Right forelimb (tissue), 1 donor: ENCODE measurements around the gene SHISAL1.

Source experiments
- DNase-seq: peaks from one replicate; pipeline ENCODE4 v3.0.0-alpha.2; 2018

SHISAL1 gene

DNA sequence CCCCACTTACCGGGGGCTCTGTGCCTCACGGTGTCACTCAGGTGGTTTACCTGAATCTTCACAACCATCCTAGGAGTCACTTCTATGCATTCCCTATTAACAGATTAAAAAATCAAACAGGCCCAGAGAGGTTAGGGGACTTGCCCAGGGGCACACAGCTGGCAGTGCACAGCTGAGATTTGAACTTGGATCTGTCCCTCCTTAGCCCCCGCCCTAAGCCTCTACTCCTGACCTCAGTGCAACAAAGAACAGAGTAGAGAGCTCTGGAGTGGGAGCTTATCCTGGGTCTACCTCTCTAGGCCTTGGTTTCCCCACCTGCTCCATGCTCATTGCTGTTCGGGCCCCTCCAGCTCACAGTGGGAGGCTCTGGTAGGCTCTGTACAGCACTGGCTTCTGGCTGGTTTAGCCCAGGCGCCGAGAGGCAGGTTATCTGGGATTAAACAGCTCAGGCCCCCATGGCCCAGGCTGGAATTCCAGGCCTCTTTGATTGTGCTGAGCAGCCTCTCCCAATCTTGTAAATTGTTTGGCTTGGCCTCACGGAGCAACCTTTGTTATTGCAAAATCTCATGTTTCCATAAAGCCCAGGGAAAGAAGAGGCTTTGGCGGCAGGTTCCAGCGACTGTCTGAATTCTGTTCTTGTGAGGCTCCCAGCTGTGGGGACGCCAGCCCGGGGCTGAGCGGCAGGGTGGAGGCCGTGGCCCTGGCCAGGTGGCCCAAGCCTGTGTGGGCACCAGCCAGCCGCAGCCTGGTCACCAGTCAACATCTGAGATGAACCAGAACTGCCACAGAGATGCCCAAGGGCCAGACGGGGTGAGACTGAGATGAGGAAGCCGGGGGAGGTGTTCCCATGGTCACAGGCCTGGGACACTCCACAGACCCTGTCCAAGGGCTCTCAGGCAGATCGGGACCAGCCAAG, 28.9 kb upstream of the SHISAL1 start:
- DNase-seq = no peak

DNA sequence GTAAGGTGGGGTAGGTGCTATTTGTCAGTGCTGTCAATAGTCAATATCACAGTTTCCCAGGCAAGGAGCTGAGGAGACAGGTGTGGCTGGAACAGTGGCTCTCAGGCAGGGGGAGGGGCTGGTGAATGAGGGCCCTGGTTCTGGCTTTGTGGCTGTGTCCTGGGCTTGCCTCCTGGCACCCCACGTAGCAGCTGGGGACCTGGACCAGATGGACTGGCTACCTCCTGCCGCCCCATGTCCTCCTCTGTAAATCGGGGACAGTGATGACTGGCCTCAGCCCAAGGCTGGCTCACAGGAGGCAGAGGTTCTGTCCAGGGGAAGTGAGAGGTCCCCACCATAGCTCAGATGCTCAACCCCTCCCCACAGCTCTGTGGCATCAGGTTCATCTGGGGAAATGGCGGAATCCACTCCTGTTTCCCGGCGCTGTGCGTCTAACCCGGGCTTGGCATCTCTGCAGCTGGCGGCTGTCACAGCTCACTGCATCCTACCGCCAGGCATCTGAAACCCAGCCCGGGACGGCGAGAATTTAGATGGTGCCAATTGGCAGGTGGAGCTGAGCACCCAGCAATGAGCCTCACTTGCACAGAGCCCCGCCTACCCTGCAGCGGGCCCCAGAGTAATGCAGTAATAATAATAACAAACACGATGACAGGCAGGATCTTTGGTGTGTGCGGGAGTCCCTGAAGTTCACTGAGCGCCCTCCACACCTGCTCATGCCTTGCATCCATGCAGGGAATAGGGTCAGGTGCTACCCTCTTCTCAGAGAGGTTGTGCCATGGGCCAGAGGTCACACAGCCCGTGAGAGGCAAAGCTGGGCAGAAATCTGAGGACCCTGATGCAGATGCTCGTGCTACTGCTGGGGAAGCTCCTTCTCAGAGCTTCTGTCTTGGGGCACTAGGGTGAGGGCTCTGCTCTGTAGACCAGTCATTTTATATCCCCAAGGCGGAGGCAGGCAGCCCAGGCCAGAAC, 27.8 kb upstream of the SHISAL1 start:
- no peak for DNase-seq

DNA sequence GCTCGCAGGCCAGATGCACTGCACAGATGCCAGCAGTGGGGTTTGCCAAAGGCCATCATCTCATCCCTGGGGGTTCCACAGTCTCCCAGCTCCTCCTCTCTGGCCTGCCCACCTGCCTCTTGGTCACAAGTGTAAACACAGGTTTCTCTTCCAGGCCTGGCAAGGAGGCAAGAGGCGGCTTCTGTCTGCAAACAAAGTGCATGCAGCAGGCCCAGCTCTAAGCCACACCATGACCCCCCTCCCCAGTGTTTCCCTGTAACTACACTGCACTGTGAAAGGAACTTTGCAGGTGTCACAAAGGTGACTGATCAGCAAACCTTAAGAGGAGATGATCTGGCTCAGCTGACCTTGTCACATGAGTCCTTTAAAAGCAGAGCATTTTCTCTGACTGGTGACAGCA, 26.2 kb upstream of the SHISAL1 start:
- DNase-seq = no peak

DNA sequence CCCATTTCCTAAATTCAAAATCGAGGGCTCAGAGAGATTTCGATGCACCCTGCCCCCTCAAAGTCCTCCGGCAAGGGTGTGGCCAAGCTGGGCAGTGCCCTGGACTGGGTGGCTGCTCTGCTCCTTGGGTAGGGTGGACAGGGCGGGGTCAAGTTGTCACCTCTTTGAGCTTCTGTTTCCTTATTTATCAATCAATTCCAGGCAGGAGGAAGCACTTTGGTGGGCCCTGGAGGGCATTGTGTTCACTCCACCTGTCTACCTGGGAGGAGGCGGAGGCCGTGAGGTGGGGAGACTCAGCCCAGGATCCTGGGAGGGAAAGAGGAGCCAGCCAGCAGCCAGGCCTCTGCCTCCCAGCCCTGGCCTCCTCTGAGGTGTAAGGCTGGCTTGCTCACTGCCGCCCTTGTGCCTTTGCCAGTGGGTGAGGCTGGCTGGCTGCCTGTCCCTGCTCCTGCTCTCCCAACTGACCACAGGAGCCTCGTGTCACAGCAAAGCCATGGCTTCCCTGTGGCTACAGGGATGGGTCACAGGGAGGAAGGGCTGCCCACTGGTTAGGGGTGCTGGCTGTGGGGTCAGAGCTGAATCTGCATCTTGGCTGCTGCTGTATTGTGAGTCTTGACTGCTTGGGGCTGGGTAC, 25.5 kb upstream of the SHISAL1 start:
- DNase-seq = no peak

DNA sequence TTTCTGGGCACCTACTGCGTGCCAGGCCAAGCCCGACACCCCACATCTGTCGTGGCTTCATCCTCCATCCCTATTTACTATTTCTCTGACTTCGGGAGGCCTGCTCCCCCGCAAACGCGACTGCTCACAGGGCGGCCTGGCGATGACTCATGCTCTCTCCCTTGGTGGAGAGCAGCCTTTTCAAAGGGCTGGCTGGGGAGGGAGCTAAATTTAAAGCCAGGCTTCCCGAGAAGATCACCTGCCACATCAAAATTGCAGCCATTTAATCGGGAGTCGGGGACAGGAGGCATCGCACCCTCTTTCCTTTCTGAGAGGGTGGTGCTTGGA, 24.9 kb upstream of the SHISAL1 start:
- no peak for DNase-seq

DNA sequence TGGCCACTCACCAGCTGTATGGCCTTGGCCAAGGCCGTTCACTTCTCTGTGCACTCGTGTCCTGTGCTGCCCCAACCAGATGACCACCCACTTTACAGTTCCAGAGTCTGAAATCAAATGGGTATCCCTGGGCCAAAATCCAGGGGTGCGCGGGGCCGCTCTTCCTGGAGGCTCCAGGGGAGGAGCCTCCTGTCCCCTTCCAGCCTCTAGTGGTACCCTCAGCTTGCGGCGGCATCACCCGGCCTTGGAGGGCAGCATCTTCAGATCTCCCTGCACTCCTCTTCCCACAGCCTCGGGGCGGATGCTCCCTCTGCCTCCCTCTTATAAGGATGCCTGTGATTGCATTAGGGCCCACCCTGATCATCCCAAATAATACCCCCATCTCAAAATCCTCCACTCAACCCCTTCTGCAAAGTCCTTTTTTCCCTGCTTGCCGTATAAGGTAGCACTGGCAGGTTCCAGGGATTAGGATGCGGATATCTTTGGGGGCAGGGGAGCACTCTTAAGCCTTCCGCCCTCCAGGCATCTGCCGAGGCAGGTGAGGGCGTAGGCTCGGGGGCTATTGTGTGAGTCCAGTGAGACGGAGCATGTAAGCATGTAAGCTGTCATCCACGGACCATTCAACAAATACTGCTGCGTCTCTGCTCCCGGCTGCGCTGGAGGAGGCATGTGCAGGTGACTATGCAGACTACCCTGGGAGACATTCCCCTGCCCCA, 24.4 kb upstream of the SHISAL1 start:
- DNase-seq = no peak

DNA sequence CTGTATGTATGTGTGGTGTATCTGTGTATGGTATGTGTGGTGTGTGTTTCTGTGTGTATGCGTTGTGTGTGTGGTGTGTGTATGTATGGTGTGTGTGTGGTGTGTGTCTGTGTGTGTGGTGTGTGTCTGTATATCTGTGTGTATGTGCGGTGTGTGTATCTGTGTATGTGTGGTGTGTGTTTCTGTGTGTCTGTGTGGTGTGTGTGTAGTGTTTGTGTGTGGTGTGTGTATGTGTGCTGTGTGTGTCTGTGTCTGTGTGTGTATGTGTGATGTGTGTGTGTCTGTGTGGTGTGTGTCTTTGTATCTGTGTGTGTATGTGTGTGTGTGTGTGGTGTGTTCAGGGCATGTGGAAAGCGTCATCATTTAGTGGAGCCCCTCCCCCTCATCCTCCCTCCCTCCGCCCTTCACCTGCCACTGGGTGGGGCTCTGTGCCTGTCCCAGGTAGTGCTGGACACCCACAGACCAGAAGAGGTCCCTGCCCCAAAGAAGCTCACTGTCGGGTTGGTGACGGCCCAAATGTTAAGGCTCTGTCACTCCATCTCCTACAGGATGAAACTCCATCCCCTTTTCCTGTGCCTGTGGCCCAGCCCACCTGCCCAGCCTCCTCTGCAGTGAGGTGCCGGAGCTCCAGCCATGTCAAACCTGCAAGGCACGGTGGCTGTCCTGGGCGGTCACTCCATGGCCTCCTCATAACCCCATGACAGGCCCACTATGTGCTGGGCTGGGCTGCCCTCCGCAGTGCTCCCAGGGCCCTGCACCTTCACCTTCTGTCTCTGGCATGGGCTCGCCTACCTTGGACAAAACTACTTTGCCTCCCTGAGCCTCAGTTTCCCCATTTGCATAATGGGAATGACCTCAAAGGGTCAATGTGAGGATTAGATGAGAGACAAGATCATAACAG, 23.4 kb upstream of the SHISAL1 start:
- no peak for DNase-seq

DNA sequence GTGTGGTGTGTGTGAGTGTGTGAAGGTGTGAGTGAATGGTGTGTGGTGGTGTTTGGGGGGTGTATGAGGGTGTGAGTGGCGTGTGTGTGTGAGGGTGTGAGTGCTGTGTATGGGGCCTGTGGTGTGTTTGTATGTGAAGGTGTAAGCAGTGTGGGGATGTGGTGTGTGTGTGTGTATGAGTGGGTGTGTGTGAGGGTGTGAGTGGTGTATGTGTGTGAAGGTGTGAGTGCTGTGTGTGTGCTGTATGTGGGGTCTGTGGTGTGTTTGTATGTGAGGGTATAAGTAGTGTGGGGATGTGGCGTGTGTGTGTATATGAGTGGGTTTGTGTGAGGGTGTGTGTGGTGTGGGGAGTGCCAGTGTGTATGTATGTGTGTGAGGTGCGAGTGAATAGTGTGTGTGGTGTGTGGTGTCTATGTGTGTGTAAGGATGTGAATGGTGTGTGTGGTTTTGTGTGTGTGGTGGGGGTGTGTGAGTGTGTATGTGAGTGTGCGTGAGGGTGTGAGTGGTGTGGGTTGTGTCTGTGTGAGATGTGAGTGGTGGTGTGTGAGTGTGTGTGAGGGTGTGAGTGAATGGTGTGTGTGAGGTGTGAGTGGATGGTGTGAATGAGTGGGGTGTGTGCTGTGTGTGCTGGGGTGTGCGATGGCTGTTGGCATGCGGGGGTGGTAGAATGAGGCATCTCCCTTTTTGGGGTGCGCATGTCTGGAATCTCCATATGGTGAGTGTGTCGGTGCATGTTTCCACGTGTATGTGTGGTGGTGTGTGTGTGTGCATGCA, 22.5 kb upstream of the SHISAL1 start:
- DNase-seq = no peak

DNA sequence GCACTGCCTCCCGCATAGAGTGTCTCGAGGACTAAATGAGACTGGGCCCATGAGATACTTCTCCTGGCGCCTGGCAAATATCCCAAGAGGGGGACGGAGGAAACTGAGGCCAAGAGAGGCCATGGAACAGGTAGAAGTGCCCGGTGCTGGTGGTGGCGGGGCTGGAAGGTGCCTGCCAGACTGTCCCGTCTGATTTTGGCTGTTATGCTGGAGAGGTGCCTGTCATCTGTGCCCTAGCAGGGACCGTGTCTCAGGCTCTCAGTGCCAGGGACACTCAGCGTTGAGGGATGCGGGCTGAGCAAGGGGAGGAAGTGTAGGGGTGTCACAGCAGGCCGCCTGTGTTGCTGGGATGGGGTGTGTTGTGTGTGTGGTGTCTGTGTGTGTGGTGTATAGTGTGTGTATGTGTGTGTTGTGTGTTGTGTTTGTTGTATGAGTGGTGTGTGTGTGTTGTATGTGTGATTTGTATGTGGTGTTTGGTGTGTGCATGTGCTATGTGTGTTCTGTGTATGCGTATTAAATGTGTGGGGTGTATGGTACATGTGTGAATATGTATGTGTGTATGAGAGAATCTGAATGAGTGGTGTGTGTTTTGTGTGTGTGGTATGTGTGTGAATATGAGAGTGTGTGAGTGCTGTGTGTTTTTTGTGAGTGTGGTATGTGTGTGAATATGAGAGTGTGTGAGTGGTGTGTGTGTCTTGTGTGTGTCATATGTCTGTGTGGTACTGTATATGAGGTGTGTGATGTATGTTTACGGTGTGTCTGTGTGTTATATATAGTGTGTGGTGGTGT, 21.3 kb upstream of the SHISAL1 start:
- no peak for DNase-seq

DNA sequence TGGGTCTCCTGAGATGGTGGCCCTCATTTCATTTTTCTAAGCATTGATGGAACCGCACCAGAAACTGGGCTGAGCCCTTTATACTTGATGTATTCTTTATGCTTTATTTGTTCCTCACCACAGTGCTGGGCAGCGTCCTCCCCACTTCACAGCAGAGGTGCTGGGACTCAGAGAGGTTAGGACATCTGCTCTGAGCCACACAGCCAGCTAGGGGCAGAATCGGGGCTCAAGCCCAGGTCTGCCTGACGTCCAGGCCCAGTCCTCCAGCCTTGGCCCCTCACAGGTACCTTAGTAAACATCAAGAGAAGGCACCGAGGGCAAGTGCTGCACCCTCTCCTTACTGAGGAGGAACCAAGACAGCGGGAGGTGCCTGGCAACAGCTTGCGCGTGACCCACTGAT, 20.2 kb upstream of the SHISAL1 start:
- no peak for DNase-seq

DNA sequence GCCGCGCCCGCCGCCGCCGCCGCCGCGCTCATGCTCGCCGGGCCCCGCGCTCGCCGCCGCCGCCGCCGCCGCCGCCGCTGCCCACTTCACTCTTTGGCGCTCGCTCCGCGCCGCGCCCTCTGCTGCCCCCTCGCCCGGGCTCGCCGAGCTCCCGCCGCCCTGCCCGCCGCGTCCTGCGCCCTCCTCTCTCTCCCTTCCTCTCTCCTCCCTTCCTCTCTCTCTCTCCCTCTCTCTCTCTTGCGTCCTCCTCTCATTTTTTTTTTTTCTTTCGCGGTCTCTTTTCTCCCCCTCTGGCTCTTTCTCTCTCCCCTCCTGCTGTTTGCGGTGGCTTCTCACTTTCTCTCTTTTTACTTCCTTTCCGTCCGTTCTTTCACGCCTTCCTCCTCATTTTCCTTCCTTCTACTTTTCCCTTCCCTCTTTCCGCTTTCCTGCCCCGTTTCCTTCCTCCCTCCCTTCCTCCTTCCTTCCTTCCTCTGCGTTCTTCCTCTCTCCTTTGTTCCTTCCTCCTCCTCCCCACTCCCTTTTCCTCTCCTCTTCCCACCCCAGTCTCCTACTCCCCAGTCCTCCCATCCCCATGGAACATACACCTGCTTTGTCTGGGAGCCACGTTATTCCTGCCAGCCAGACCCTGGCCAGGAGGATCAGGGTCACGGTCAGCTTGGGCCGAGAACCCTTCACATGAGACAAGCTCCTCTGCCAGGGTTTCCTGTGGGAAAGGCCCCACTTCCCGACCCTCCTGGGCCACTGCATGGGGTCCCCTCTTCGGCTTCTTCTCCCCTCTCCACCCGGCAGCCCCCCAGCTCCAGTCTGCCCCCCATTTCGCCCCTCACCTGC, 19.3 kb upstream of the SHISAL1 start:
- no peak for DNase-seq

DNA sequence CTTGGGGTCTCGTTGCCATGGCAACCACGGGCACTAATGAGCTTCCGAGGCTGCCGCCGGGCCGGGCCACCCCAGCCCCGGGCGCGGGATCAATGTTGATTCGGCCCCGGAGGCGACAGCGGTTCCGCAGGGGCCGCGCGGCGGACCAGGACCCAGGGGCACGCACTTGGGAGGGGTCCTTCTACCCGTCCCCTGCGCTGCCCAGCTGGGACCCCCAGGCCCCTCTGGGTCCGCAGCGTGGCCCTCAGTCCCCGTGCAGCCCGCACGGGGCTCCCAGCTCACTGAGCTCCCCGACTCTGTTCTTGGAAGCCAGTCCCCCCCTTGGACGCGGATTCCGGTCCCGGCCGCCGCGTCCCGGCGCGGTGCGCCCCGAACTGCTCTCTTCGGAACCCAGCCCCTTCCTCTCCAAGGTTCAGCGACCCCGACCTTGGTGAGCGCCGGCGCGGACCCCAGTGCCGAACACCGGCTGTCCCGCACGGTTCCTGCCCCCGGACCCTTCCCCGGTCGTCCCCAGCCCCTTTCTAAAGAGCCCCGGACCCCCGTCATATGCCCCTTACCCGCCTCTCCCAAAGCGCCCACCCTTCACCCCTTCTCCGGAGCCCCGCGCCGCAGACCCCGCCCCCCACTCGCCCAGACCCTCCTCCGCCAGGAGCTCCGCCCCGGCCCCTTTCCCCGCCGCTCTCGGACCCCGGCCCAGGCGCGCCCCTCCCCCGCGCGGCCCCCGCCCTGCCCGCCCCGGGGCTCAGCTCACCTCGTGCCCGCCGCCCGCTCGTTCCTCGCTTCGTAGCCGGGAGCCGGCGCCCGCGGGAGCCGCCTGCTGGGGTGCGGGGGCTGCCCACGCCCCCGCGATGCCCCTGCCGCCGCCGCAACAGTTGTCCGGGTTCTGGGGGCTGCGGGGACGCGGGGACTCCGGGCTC, 18.3 kb upstream of the SHISAL1 start:
- no peak for DNase-seq

DNA sequence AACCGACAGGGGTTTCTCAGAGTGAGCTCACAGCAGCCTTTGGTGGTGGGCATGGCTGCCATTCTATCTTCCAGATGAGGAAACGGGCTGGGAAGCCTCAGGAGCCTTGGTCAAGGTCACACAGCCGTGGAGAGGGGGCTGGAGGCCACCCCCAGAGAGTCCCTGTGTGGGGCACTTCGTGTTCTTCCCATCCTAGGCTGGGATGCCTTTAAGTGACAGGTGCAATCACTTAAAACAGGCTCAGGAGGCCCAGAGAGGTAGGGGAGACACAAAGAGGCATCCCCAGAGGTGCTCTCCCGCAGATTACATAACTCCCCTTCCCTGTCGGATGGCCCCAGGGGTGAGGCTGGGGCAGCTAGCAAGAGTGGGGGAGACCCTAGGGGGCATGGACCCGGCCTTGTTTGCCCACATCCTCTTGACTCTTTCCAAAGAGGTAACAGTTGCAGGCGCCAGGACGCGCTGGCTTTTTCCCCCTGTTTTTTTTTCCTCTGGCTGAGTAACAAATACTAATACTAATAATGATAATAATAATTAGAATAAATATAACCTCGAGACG, 17.5 kb upstream of the SHISAL1 start:
- DNase-seq = no peak

DNA sequence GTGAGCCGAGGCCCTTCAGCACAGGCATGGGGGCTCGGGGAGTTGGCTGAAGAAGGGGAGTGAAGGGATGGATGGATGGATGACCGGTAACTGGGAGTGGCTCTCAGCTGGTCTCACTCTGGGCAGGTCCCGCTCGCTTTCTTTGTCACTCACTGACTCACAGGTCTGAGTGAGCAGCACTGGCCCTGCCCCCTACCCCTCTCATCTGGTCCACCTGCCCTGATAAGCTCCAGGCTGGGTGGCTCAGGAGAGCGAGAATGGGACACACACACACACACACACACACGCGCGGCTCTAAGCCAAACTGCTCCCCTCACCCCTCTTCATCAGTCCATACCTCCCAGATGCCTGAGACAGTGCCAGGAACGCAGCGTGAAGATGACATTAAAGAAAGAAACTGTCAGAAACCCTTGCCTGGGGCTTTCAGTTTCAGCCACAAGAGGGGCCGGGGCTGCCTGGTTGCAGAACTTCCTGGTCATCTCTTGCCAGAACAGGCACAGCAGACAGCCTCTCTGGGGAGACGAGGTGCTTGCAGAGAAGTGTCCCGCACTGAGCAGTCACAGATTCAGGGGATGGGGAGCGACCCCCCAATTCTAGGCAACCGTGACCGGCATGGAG, 16.5 kb upstream of the SHISAL1 start:
- DNase-seq = no peak

DNA sequence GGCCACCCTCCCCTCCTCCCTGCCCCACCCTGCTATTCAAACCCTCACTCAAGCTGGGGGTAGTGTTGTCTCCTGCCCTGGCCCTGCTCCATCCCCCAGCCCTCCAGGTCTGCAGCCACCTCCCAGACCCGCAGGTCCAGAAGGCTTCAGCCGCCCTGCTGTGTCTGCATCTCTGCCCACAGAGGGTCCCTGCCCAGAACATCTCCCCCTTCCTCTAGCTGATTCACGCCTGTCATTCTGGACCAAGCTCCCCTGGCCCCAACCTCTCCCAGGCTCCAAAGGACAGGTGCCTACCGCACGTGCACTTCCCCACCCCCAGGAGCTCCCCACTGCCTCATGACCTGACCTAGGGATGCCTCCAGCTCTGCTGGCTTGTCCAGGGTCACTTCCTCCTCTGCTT, 16.0 kb upstream of the SHISAL1 start:
- DNase-seq = no peak

DNA sequence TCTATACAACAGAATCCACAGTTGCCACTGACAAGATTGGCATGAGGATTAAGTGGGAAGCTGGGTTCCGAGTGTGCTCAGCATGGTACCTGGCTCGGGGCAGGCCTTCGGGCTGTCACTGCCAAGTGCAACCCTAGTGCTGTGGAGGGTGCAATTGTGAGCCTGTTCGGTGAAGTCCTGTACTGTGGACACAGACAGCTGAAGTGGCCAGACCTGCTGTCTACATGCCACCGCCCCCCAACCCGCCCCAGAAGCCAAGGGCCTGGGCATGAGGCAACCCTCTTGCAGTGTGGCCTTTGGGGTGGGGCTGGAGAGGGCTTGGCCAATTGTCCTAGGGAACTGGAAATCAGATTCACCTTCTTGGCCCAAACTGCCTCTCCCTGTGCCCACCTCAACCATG, 15.6 kb upstream of the SHISAL1 start:
- no peak for DNase-seq

DNA sequence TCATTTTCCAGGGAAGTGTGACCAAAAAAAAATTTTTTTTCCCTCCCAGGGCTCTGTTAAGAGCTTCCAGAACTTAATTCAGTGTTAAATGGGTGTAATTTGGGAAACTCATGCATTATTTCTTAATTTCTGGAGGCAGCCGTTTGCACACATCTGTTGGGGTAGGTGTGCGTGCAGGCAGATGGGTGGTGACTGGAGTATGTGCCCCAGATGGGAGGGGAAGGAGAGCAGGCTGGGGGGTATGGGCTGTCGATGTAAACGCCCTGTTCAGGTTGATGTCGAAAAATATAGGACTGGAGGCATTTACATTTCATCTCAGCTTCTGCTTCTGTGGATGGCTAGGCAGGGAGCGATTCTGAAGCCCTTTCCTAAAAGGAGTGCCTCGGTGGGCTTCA, 13.7 kb upstream of the SHISAL1 start:
- no peak for DNase-seq
